Peyer's patch (tissue), 4 donors: ENCODE results near the gene MGA.

Experiments used
- CTCF ChIP-seq, 6 experiments: fragments of 450-650 bp in 4 of 6; fragments of 200-600 bp in 2 of 6; sonication (generic) in 1 of 6; IDR thresholded peaks; one replicate each; pipeline ENCODE4 v1.5.1; 2017 to 2019; ENCODE audit warnings: antibody characterized with exemption in 6 of 6, mild to moderate bottlenecking in 3 of 6, moderate library complexity in 1 of 6
- POLR2A ChIP-seq, 2 donors: fragments of 450-650 bp; IDR thresholded peaks; one replicate each; pipeline ENCODE4 v1.5.1; 2017; ENCODE audit warnings: antibody characterized with exemption in 2 of 2, mild to moderate bottlenecking in 2 of 2, moderate library complexity in 2 of 2

- TF ChIP-seq CTCF (IDR thresholded peaks at IDR 0.05) (no peak), POLR2A (IDR thresholded peaks at IDR 0.05) (no peak)
Observed at GRCh38 chr15:41620536-41621199, 39.5 kb upstream of the MGA start.
